Right ventricle myocardium superior (tissue), 1 donor: ENCODE measurements around the gene DEPDC5. TPM values are rescaled to one million over a fixed set of nuclear protein-coding genes. Genes with fewer than 3 reads are reported as not detected.

Experiments used
- ATAC-seq: fragments of 200-7000 bp; cut with Tn5 transposase; one replicate; pipeline ENCODE4 v1.9.1; 2020; ENCODE audit warnings: mild to moderate bottlenecking; ENCODE audit not compliant: poor library complexity
- DNase-seq: peaks from one replicate; pipeline ENCODE4 v3.0.0-alpha.2; 2020
- intact Hi-C: fragments of 100-400 bp; cut with DNase I; formaldehyde crosslinking; loops from one replicate; pipeline ENCODE4 v1.11.2; 2022
- total RNA-seq: library from RNA; stranded (reverse); fragmentation: NEBNext Ultra II Directional; extraction: Animal tissue kit (Norgen Biotek cat#: 25700); gene quantifications from one replicate; pipeline ENCODE4 v1.2.1, GENCODE V29; 2021
- donor health status: DM: no; HTN: yes; CAD: no; lungs with severe emphysema.

DEPDC5 gene
- total RNA-seq, 1 donor from 2014 or later = 10.8 TPM

DNA sequence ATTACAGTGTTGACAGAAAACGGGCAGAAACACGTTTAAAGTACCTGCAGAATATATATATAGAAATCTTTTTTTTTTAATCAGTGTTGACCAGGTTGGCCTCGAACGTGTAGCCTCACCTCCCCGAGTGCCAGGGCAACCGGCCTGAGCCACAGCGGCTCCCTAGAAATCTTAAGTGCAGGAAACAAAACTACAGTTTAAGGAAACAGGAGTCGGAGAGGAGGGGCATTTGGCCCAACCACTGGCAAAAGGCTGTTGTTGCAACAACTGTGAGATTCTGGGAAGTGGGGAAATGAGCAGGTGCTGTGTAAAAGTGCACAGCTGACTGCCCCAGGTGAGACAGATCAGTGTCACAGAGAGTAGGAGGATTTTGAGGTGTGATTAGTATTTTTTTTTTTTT is 194.2 kb downstream of the DEPDC5 start:
- DNase-seq (no peak), ATAC-seq (no peak)
- intact Hi-C loops = loop anchor here (10.0 kb wide), 1 partner anchor 193 kb away; the partner anchor contains the start of genes DEPDC5 and PRR14L

DNA sequence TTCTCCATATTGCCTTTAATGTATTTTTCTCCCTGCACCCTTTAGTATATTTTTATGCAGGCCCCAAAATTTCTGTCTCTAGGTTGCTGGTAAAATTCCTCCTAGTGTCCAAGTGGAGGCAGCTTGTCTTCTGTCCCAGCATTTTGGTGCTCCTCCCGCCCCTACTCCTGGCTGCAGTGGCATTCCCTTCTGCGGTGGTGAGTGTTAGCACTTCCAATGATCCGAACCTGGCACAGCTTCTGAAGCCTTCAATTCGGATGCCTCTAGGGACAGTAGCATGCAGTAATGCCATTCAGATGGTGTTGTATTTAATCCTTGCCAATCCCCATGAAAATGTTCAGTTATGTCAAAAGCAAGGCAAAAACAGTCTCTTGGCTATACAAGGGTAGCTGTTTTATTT is 196.4 kb downstream of the DEPDC5 start:
- intact Hi-C loops = no loop called here
- no peak for DNase-seq
- peak; percentile 58 for ATAC-seq

DNA sequence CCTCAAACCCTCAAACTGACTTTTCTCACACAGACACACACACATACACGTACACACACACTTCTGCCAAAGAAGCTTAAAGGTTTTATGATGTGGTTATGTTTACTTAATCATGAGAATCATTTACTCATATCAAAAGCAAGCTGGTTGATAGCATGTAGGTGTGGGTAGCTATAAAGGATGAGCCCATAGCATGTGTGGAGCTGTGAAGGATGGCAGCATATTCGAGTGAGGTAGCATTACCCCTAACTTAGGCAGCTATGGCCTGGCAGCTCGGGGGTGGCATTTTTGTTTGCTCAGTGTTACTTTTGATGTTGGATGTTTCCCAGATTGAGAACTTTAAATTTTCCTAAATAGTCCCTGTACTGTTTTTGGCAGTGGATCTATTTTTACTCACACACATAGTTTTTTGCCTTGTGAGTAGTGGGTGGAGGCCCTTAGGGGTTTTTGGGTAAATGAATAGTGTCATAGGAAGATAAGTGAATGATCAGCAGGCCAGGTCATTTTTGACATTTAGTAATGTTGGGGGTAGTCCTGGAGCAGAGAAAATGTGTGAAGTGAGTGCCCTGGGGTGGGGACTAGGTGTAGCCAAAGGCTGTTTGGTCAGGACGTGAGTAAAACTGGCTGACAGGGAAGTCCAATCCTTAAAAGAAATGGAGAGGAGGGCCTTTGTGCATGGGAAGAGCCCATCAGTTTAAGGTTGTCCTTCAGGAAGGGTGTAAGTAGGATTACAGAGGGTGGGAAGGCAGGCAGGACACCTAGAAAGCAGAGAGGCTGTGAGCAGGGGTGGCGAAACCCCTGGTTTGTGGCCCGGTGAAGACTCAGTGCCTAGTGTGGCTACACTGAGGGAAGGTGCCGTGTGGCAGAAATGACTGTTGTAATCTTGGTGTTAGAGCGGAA is 197.6 kb downstream of the DEPDC5 start:
- no peak for DNase-seq
- no peak for ATAC-seq
- intact Hi-C loops = no loop called here

DNA sequence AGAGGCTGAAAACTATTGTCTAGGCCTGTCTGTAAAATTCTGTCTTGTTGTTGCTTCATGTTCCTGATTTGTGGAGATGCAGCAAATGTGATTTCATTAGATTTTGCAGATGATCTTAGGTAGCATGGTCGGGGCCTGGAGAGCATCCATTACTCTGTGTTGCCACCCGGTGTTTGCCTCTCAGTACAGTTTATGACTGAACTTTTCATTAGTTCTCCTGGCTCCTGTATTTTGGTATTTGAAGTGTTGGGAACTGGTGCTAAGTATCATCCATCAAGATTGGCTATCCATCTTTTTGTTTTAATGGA is 198.2 kb downstream of the DEPDC5 start:
- ATAC-seq = no peak
- no peak for DNase-seq
- intact Hi-C loops = no loop called here

DNA sequence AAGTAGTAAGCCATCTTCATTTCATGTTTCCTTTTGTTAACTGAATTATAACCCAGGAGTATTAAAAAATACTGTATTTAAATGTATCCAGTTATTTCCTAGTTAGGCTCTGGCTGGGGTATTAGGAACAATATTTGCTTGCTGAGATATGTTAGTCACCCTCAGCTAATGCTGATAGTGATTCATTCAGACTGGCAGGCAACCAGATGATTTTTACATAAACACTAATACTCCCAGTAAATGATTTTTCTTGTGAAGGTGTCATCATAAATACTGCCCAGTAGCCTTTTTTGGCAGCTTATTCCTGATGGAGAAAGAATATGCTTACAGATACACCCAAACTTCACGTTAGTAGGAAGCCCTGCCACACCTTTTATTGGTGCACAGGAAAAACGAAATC is 198.7 kb downstream of the DEPDC5 start:
- intact Hi-C loops = no loop called here
- ATAC-seq = peak; percentile 49
- DNase-seq = no peak

DNA sequence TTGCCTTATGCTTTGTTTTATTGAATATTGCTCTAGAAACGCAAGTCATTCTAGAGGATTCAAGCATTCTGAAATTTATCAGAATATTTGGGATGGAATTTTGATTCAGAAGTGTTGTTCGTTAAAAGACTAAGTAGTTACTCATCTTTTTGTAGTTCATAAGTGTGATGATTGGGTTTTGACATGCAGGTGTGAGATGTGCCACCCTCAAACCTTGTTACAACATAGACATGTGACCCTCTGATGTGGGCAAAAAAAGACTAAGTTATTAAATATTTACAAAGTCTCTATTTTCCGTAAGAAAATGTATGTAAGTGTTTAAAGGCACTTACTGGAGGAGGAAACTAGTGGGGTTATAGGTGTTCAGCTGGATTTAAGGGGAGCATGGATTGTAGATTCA is 199.4 kb downstream of the DEPDC5 start:
- intact Hi-C loops = no loop called here
- ATAC-seq = no peak
- no peak for DNase-seq

DNA sequence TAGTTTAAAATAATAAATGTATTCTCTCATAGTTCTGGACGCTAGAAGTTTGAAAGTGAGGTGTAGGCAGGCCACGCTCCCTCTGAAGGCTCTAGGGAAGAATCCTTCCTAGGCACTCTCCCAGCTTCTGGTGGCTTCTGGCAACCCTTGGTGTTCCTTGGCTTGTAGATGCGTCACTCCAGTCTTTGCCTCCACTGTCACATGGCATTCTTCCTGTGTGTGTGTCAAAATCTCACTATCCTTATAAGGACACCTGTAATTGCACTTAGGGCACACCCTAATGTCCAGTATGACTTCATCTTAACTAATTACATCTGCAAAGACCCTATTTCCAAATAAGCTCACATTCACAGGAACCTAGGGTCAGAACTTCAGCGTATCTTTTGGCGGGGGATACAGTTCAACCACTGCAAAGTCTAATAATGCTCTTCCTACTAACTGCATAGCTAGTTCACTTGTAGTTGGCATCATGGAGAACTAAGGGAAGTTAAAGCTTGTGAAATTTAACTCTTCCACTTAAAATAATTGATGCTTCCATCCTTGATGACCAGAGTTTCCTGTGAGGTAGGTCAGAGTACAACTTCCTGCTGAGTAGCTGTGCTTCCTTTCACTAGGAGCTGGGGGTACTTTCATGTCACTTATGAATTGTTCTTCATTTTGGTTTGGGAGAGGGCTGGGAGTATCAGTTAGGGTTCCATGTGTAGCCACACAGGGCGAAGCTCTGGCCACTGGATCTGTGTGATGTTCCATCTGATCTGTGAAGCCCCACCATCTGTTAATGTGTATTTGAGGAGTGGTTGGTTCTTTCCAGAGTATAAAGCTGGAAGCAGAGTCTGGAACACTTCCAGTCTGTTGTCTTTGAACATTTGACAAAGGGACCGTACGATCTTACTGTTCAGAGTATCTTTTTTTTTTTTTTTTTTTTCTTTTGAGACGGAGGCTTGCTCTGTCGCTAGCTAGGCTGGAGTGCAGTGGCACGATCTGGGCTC is 201.0 kb downstream of the DEPDC5 start:
- ATAC-seq (peak; percentile 30), DNase-seq (no peak)
- intact Hi-C loops = no loop called here

DNA sequence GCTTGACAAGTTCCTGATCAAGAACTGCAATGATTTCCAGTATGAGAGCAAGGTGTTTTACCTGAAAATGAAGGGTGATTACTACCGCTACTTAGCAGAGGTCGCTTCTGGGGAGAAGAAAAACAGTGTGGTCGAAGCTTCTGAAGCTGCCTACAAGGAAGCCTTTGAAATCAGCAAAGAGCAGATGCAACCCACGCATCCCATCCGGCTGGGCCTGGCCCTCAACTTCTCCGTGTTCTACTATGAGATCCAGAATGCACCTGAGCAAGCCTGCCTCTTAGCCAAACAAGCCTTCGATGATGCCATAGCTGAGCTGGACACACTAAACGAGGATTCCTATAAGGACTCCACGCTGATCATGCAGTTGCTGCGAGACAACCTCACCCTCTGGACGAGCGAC is 202.5 kb downstream of the DEPDC5 start:
- no peak for DNase-seq
- intact Hi-C loops = no loop called here
- no peak for ATAC-seq

Other genes starting within 250 kb of the DEPDC5 start
- gene PISD, start 91.8 kb upstream of the DEPDC5 start, total RNA-seq = 16.6 TPM
- gene PRR14L, start 3.9 kb upstream of the DEPDC5 start, total RNA-seq = 17.8 TPM
- gene YWHAH, start 190.5 kb downstream of the DEPDC5 start, total RNA-seq = 67.5 TPM